EH (cell line): ENCODE data around the gene VCP.

Experiments used
- DNase-seq: peaks from one replicate; pipeline ENCODE4 v3.0.0-alpha.2; 2015; ENCODE audit warnings: low read depth

VCP gene

GRCh38 chr9:35014517-35014916 lies 57.9 kb downstream of the VCP start:
- no peak for DNase-seq

GRCh38 chr9:35010351-35010958 lies 62.0 kb downstream of the VCP start:
- DNase-seq, result no peak
